ENCODE results near the gene IFITM2. TPM values are rescaled to one million over a fixed set of nuclear protein-coding genes. Genes with fewer than 3 reads are reported as not detected.
"Not testable (repeated sequence)": the region's sequence is repeated elsewhere in the genome, so short reads cannot be mapped to it uniquely, and the experiment has no call there.

Gene IFITM2
- total and polyA plus RNA-seq, 2 of the 13 experiments (the other 11 are each of a cell fraction or from before 2014, with no cell fraction given) = 13.8 to 267 TPM

DNA sequence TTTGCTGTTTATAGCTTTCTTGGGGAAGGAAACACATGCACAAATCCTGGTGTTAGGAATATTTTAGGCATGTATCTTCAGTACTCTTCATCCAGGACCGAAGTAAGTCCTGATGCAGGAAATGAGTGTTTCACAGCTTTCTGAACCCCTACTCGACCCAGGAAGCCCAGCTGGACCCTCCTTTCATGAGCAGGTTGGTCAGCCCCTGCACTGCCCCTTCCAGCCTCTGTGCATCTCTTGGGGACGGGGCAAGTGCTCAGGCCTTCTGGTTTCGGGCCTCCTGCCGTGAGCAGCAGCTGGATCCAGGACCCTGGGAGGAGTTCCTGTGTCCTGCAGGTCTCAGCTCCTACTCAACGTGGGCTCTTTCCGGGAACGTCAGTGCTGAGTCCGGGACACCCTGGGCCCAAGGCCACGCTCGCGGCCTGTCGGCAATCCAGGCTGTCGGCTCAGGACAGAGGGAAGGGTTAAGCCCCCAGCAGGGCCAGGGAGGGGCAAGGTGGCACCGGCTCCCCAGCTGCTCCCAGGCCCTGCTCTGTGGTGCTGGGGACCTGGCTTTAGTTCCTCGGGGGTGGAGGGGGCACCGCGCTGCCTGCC, 2.5 kb downstream of the IFITM2 start:
- intact Hi-C loops (cut with micrococcal nuclease; ENCODE audit: unreplicated experiment) = loop anchor here (5.0 kb wide), 1 partner anchor 47 kb away; no protein-coding TSS in a partner anchor
- H3K79me2 ChIP-seq (ENCODE audit: insufficient read depth, low read length); H3K27me3 ChIP-seq (ENCODE audit: control insufficient read depth in 1 of 2, insufficient read depth in 2 of 2, low read length in 2 of 2); DNase-seq (ENCODE audit: low spot score); H2AFZ ChIP-seq (ENCODE audit: low read length); H4K20me1 ChIP-seq (ENCODE audit: insufficient read depth, low read length); in situ Hi-C loops (cut with HindIII; ENCODE audit: extremely low pct_ligation_motif_present, low pct_unique_long_range_greater_than_20kb); H3K9me3 ChIP-seq (ENCODE audit: low read length); BruUV-seq (replicated peaks); H3K27ac ChIP-seq (ENCODE audit: extremely low read length, insufficient read depth, low read length); H3K36me3 ChIP-seq (replicated peaks in 1 of 2; ENCODE audit: control insufficient read depth in 1 of 2, insufficient read depth in 2 of 2, low read length in 2 of 2); CTCF ChIA-PET (ENCODE audit: low intra/inter-chr PET ratio, low total read pairs): not testable (repeated sequence)
- POLR2A ChIA-PET = interaction anchor here (1.0 to 1.9 kb wide), 6 partner anchors 8 to 103 kb away, joined by 3 to 9 read pairs (median 3); partner anchors contain the start of genes BET1L and RIC8A
- peak overlapping the region; percentile 83 for H3K4me2 ChIP-seq (ENCODE audit: low read depth, low read length)
- 30% methylated on average over 2 of the region's 18 CpGs for WGBS (ENCODE audit: low lambda C conversion rate)
- H3K4me3 ChIP-seq (replicated peaks in 1 of 3; ENCODE audit: insufficient read depth in 1 of 3, low read depth in 2 of 3, low read length in 3 of 3) = peak overlapping the region in 2 of 3 experiments; percentile 43 to 69; a peak in 4 of 6 replicates
- FAIRE-seq = peak; percentile 67
- H3K4me1 ChIP-seq (ENCODE audit: insufficient read depth, low read length) = peaks cover 75% of the 10 kb centered on the region
- peak; percentile 22 for ATAC-seq
- TF ChIP-seq KDM2A (CRISPR knock-in tag; IDR thresholded peaks at IDR 0.05; ENCODE audit: borderline replicate concordance, low read depth) (peak; percentile 19; the same call in 1 of the 2 replicates), ZFX (CRISPR knock-in tag; IDR thresholded peaks at IDR 0.05; ENCODE audit: low read depth) (0 out of 2 replicates have a peak, but pooled peaks have one; percentile 17)
- peak overlapping the region; percentile 42; the same call in 1 of the 2 replicates for H3K9ac ChIP-seq (ENCODE audit: insufficient read depth, low read depth, low read length)

DNA sequence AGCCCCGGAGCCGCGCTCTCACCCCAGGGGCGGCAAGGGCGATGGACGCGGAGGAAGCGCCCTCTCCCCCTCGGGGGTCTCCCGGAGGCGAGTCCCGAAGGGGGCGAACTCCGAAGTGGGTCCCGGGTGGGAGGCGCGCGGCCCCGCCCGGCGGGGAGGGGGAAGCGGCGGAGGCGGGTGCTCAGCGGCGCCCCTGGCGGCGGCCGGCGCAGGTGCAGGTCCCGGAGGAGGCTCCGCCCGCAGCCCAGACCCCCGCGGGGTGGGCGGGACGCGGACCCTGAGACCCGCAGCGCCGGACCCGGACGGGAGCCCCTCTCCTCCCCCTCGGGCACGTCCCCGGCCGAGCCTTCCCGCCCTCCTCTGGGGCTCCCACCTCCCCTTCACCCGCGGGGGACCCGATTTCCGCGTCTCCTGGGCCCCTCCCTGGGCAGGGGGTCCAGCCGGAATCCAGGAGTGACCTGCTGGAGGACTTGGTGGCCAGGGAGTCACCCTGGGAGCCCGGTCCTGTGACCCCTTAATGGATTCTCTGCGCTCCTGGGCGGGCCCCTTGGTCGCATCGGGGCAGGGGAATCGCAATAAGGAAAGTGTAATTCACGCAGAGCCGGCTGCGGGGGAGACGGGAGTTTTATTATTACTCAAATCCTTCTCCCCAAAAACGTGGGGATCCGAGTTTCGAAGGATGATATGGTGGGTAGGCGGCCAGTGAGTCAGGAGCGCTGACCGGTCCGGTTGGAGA, 3.6 kb downstream of the IFITM2 start:
- peak; percentile 54 for TF ChIP-seq AGO1 (IDR thresholded peaks at IDR 0.05; ENCODE audit: low read depth, low read length, poor library complexity, severe bottlenecking)
- H3K27me3 ChIP-seq (ENCODE audit: control insufficient read depth in 1 of 2, insufficient read depth in 2 of 2, low read length in 2 of 2); BruUV-seq (replicated peaks); FAIRE-seq; H3K36me3 ChIP-seq (replicated peaks in 1 of 2; ENCODE audit: control insufficient read depth in 1 of 2, insufficient read depth in 2 of 2, low read length in 2 of 2); H3K4me3 ChIP-seq (replicated peaks in 1 of 3; ENCODE audit: insufficient read depth in 1 of 3, low read depth in 2 of 3, low read length in 3 of 3); intact Hi-C loops (cut with micrococcal nuclease; ENCODE audit: unreplicated experiment); CTCF ChIA-PET (ENCODE audit: low intra/inter-chr PET ratio, low total read pairs); H2AFZ ChIP-seq (ENCODE audit: low read length); H3K9me3 ChIP-seq (ENCODE audit: low read length); H3K4me2 ChIP-seq (ENCODE audit: low read depth, low read length); H3K27ac ChIP-seq (ENCODE audit: extremely low read length, insufficient read depth, low read length); H4K20me1 ChIP-seq (ENCODE audit: insufficient read depth, low read length); DNase-seq (ENCODE audit: low spot score); H3K79me2 ChIP-seq (ENCODE audit: insufficient read depth, low read length); H3K9ac ChIP-seq (ENCODE audit: insufficient read depth, low read depth, low read length); in situ Hi-C loops (cut with HindIII; ENCODE audit: extremely low pct_ligation_motif_present, low pct_unique_long_range_greater_than_20kb): not testable (repeated sequence)
- 86% methylated on average over 10 of the region's 71 CpGs for WGBS (ENCODE audit: low lambda C conversion rate)
- peak; percentile 20 for ATAC-seq
- H3K4me1 ChIP-seq (ENCODE audit: insufficient read depth, low read length) = peaks cover 69% of the 10 kb centered on the region
- POLR2A ChIA-PET = interaction anchor here (1.1 to 2.7 kb wide), 2 partner anchors 43 to 54 kb away, joined by 4 to 9 read pairs; no protein-coding TSS in a partner anchor

Measured in HepG2 (cell line).